Measurements from ENCODE around the gene ATG13.
A peak's percentile ranks its signal among the peaks of the same experiment; 100 is the strongest.

ATG13 gene

GRCh38 chr11:46611526-46612304 lies 5.6 kb upstream of the ATG13 start:
- Histone ChIP-seq H3K27me3 (ENCODE audit: control insufficient read depth in 1 of 2, insufficient read depth in 2 of 2, low read length in 2 of 2) (no peaks in the 10 kb centered on the region), H3K36me3 (ENCODE audit: insufficient read depth, low read length) (no peaks in the 10 kb centered on the region), H3K4me3 (ENCODE audit: low read depth in 1 of 2, low read length in 2 of 2) (no peak overlapping the region), H3K9ac (ENCODE audit: low read length) (no peak overlapping the region), H3K27ac (ENCODE audit: low read depth, low read length) (no peak overlapping the region), H3K4me1 (ENCODE audit: insufficient read depth, low read length) (peaks cover 7% of the 10 kb centered on the region), H3K9me3 (ENCODE audit: low read length) (no peaks in the 10 kb centered on the region)

- H3K9ac ChIP-seq (ENCODE audit: low read length): no peak overlapping the region
- no peaks in the 10 kb centered on the region for H3K27me3 ChIP-seq (ENCODE audit: control insufficient read depth in 1 of 2, insufficient read depth in 2 of 2, low read length in 2 of 2)
These were observed 5.0 kb upstream of the ATG13 start for GRCh38 chr11:46612326-46612725.

GRCh38 chr11:46615756-46616155 lies 1.6 kb upstream of the ATG13 start:
- no peaks in the 10 kb centered on the region for H3K36me3 ChIP-seq (ENCODE audit: insufficient read depth, low read length)
- H3K27ac ChIP-seq (ENCODE audit: low read depth, low read length): no peak overlapping the region
- H3K9ac ChIP-seq (ENCODE audit: low read length): no peak overlapping the region
- no peaks in the 10 kb centered on the region for H3K27me3 ChIP-seq (ENCODE audit: control insufficient read depth in 1 of 2, insufficient read depth in 2 of 2, low read length in 2 of 2)
- peaks cover 19% of the 10 kb centered on the region for H3K4me1 ChIP-seq (ENCODE audit: insufficient read depth, low read length)
- no peaks in the 10 kb centered on the region for H3K9me3 ChIP-seq (ENCODE audit: low read length)
- no peak overlapping the region for H3K4me3 ChIP-seq (ENCODE audit: low read depth in 1 of 2, low read length in 2 of 2)

More at GRCh38 chr11:46612326-46612725, 5.0 kb upstream of the ATG13 start:
- H3K4me1 ChIP-seq (ENCODE audit: insufficient read depth, low read length): peaks cover 7% of the 10 kb centered on the region
- no peak overlapping the region for H3K27ac ChIP-seq (ENCODE audit: low read depth, low read length)
- H3K36me3 ChIP-seq (ENCODE audit: insufficient read depth, low read length): no peaks in the 10 kb centered on the region
- no peak overlapping the region for H3K4me3 ChIP-seq (ENCODE audit: low read depth in 1 of 2, low read length in 2 of 2)
- H3K9me3 ChIP-seq (ENCODE audit: low read length): no peaks in the 10 kb centered on the region

GRCh38 chr11:46616551-46617133 lies 711 bp upstream of the ATG13 start:
- H3K4me3 ChIP-seq (ENCODE audit: low read depth in 1 of 2, low read length in 2 of 2): peak overlapping the region; percentile 97 to 98
- H3K36me3 ChIP-seq (ENCODE audit: insufficient read depth, low read length): peaks cover 6% of the 10 kb centered on the region
- H3K27me3 ChIP-seq (ENCODE audit: control insufficient read depth in 1 of 2, insufficient read depth in 2 of 2, low read length in 2 of 2): no peaks in the 10 kb centered on the region
- H3K4me1 ChIP-seq (ENCODE audit: insufficient read depth, low read length): peaks cover 19% of the 10 kb centered on the region
- H3K27ac ChIP-seq (ENCODE audit: low read depth, low read length): peak overlapping the region; percentile 62
- peak overlapping the region; percentile 36 for H3K9ac ChIP-seq (ENCODE audit: low read length)
- H3K9me3 ChIP-seq (ENCODE audit: low read length): no peaks in the 10 kb centered on the region

GRCh38 chr11:46617972-46618314 lies 590 bp downstream of the ATG13 start:
- Histone ChIP-seq H3K4me1 (ENCODE audit: insufficient read depth, low read length) (peaks cover 19% of the 10 kb centered on the region), H3K9ac (ENCODE audit: low read length) (peak overlapping the region; percentile 84), H3K27me3 (ENCODE audit: control insufficient read depth in 1 of 2, insufficient read depth in 2 of 2, low read length in 2 of 2) (no peaks in the 10 kb centered on the region), H3K4me3 (ENCODE audit: low read depth in 1 of 2, low read length in 2 of 2) (peak overlapping the region; percentile 97 to 98), H3K27ac (ENCODE audit: low read depth, low read length) (peak overlapping the region; percentile 92), H3K36me3 (ENCODE audit: insufficient read depth, low read length) (peaks cover 6% of the 10 kb centered on the region), H3K9me3 (ENCODE audit: low read length) (no peaks in the 10 kb centered on the region)

DNA sequence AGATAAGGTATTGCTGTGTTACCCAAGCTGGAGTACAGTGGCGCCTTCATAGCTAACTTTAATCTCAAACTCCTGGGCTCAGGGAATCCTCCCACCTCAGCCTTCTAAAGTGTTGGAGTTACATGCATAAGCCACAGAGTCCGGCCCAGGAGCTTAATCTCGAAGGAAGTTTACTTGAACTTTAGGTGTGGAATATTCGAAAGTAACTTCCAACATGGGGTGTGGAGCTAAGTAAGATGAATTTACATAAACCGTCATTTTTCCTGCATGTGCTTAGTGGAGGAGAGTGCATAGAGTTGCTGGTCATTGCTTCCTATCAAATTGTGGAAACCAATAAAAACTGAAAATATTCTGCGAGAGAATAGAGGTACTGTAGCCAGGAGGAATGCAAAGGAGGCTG lies 1.5 kb downstream of the ATG13 start:
- Histone ChIP-seq H3K9ac (ENCODE audit: low read length) (no peak overlapping the region), H3K4me3 (ENCODE audit: low read depth in 1 of 2, low read length in 2 of 2) (no peak overlapping the region), H3K27ac (ENCODE audit: low read depth, low read length) (no peak overlapping the region), H3K36me3 (ENCODE audit: insufficient read depth, low read length) (peaks cover 6% of the 10 kb centered on the region), H3K9me3 (ENCODE audit: low read length) (no peaks in the 10 kb centered on the region), H3K27me3 (ENCODE audit: control insufficient read depth in 1 of 2, insufficient read depth in 2 of 2, low read length in 2 of 2) (no peaks in the 10 kb centered on the region), H3K4me1 (ENCODE audit: insufficient read depth, low read length) (peaks cover 19% of the 10 kb centered on the region)

GRCh38 chr11:46625406-46625805 lies 8.1 kb downstream of the ATG13 start:
- Histone ChIP-seq H3K27me3 (ENCODE audit: control insufficient read depth in 1 of 2, insufficient read depth in 2 of 2, low read length in 2 of 2) (no peaks in the 10 kb centered on the region), H3K4me1 (ENCODE audit: insufficient read depth, low read length) (no peaks in the 10 kb centered on the region), H3K27ac (ENCODE audit: low read depth, low read length) (no peak overlapping the region), H3K4me3 (ENCODE audit: low read depth in 1 of 2, low read length in 2 of 2) (no peak overlapping the region), H3K9ac (ENCODE audit: low read length) (no peak overlapping the region), H3K36me3 (ENCODE audit: insufficient read depth, low read length) (peaks cover 27% of the 10 kb centered on the region), H3K9me3 (ENCODE audit: low read length) (no peaks in the 10 kb centered on the region)

DNA sequence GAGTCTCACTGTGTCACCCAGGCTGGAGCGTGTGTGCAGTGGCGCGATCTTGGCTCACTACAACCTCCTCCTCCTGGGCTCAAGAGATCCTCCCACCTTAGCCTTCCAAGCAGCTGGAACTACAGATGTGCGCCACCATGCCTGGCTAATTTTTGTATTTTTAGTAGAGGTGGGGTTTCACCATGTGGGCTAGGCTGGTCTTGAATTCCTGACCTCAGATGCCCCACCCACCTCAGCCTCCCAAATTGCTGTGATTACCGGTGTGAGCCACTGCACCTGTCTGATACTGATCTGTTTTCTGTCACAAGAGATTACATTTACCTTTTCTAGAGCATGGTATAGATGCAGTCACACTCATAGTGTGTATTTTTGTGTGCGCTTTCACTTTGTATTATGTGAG lies 11.6 kb downstream of the ATG13 start:
- no peak overlapping the region for H3K4me3 ChIP-seq (ENCODE audit: low read depth in 1 of 2, low read length in 2 of 2)
- no peak overlapping the region for H3K27ac ChIP-seq (ENCODE audit: low read depth, low read length)
- peaks cover 27% of the 10 kb centered on the region for H3K36me3 ChIP-seq (ENCODE audit: insufficient read depth, low read length)
- no peaks in the 10 kb centered on the region for H3K27me3 ChIP-seq (ENCODE audit: control insufficient read depth in 1 of 2, insufficient read depth in 2 of 2, low read length in 2 of 2)
- no peak overlapping the region for H3K9ac ChIP-seq (ENCODE audit: low read length)
- no peaks in the 10 kb centered on the region for H3K4me1 ChIP-seq (ENCODE audit: insufficient read depth, low read length)
- H3K9me3 ChIP-seq (ENCODE audit: low read length): no peaks in the 10 kb centered on the region

DNA sequence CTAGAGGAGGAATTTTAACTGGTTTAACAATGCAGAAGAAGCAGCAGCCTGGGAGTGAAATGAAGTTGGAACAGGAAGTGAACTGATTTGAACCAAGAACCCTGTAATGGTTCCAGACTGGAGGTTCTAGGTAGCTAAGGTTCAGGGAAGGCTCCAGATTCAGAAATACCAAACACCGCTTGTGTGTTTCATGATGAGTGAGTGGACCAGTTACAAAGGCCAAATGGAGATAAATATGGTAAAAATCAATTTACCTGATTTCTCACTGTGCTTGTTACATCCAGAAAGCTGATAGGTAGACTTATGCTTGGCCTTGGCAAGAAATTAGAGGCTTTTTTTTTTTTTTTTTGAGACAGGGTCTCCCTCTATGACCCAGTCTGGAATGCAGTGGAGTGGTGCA lies 12.9 kb downstream of the ATG13 start:
- Histone ChIP-seq H3K27ac (ENCODE audit: low read depth, low read length) (no peak overlapping the region), H3K4me1 (ENCODE audit: insufficient read depth, low read length) (no peaks in the 10 kb centered on the region), H3K27me3 (ENCODE audit: control insufficient read depth in 1 of 2, insufficient read depth in 2 of 2, low read length in 2 of 2) (no peaks in the 10 kb centered on the region), H3K9ac (ENCODE audit: low read length) (no peak overlapping the region), H3K36me3 (ENCODE audit: insufficient read depth, low read length) (peaks cover 23% of the 10 kb centered on the region), H3K4me3 (ENCODE audit: low read depth in 1 of 2, low read length in 2 of 2) (no peak overlapping the region), H3K9me3 (ENCODE audit: low read length) (no peaks in the 10 kb centered on the region)

DNA sequence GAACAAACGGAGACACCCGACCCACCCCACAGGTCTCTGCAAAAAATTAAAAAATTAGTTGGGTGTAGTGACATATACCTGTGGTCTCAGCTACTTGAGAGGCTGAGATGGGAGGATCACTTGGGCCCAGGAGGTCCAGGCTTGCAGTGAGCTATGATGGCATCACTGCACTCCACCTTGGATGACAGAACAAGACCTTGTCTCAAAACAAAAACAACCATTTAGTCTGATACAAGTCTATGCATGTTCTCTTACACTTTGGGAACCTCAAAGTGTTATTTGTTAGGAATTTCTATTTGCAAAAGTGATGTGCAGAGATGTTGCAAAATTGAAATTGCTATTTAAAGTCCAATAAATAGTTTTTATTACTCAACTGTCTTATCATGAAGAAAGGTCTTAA lies 14.3 kb downstream of the ATG13 start:
- no peak overlapping the region for H3K4me3 ChIP-seq (ENCODE audit: low read depth in 1 of 2, low read length in 2 of 2)
- H3K27ac ChIP-seq (ENCODE audit: low read depth, low read length): no peak overlapping the region
- H3K4me1 ChIP-seq (ENCODE audit: insufficient read depth, low read length): no peaks in the 10 kb centered on the region
- no peak overlapping the region for H3K9ac ChIP-seq (ENCODE audit: low read length)
- peaks cover 18% of the 10 kb centered on the region for H3K36me3 ChIP-seq (ENCODE audit: insufficient read depth, low read length)
- no peaks in the 10 kb centered on the region for H3K9me3 ChIP-seq (ENCODE audit: low read length)
- H3K27me3 ChIP-seq (ENCODE audit: control insufficient read depth in 1 of 2, insufficient read depth in 2 of 2, low read length in 2 of 2): no peaks in the 10 kb centered on the region

- H3K9me3 ChIP-seq (ENCODE audit: low read length): no peaks in the 10 kb centered on the region
- no peaks in the 10 kb centered on the region for H3K27me3 ChIP-seq (ENCODE audit: control insufficient read depth in 1 of 2, insufficient read depth in 2 of 2, low read length in 2 of 2)
- no peaks in the 10 kb centered on the region for H3K4me1 ChIP-seq (ENCODE audit: insufficient read depth, low read length)
- no peak overlapping the region for H3K4me3 ChIP-seq (ENCODE audit: low read depth in 1 of 2, low read length in 2 of 2)
- no peak overlapping the region for H3K9ac ChIP-seq (ENCODE audit: low read length)
- H3K27ac ChIP-seq (ENCODE audit: low read depth, low read length): no peak overlapping the region
- H3K36me3 ChIP-seq (ENCODE audit: insufficient read depth, low read length): peaks cover 18% of the 10 kb centered on the region
These were observed 15.1 kb downstream of the ATG13 start for GRCh38 chr11:46632502-46632901.
